Mesenchymal stem cell (in vitro differentiated cells and primary cell): ENCODE measurements around the gene ASPG.

Experiments used
- DNase-seq: peaks from one replicate; pipeline ENCODE4 v3.0.0-alpha.2; 2013
- H2AFZ ChIP-seq: one replicate; pipeline ENCODE4 v1.6.1; 2013; ENCODE audit warnings: low read depth, mild to moderate bottlenecking, control low read depth, inconsistent platforms, low read length, moderate library complexity
- H2AK5ac ChIP-seq: 2 replicates; pipeline ENCODE4 v1.6.1; 2013; ENCODE audit warnings: low read length, moderate library complexity, mild to moderate bottlenecking, inconsistent platforms; ENCODE audit not compliant: severe bottlenecking
- H2BK120ac ChIP-seq: one replicate; pipeline ENCODE4 v1.6.1; 2013; ENCODE audit warnings: low read depth, mild to moderate bottlenecking, inconsistent platforms, low read length, moderate library complexity
- H2BK12ac ChIP-seq, 2 experiments: one replicate each; pipeline ENCODE4 v1.6.1; 2013; ENCODE audit warnings: inconsistent platforms in 2 of 2, low read length in 2 of 2, mild to moderate bottlenecking in 2 of 2, moderate library complexity in 2 of 2, control low read depth in 1 of 2
- H2BK15ac ChIP-seq: one replicate; pipeline ENCODE4 v1.6.1; 2013; ENCODE audit warnings: mild to moderate bottlenecking, low read depth, inconsistent platforms; ENCODE audit not compliant: poor library complexity, severe bottlenecking
- H2BK5ac ChIP-seq: 2 replicates; pipeline ENCODE4 v1.6.1; 2013; ENCODE audit warnings: low read depth, mild to moderate bottlenecking, low read length, control low read depth, inconsistent platforms; ENCODE audit not compliant: poor library complexity, severe bottlenecking
- H3K14ac ChIP-seq, 2 experiments: one replicate each; pipeline ENCODE4 v1.6.1; 2013; ENCODE audit warnings: inconsistent platforms in 2 of 2, low read length in 2 of 2, control low read depth in 1 of 2, mild to moderate bottlenecking in 1 of 2, moderate library complexity in 1 of 2
- H3K18ac ChIP-seq, 2 experiments: one replicate each; pipeline ENCODE4 v1.6.1; 2013; ENCODE audit warnings: inconsistent platforms in 2 of 2, low read length in 2 of 2, control low read depth in 1 of 2, low read depth in 1 of 2, mild to moderate bottlenecking in 1 of 2
- H3K23ac ChIP-seq, 2 experiments: one replicate each; pipeline ENCODE4 v1.6.1; 2013; ENCODE audit warnings: inconsistent platforms in 2 of 2, low read length in 2 of 2, mild to moderate bottlenecking in 2 of 2, moderate library complexity in 2 of 2, control low read depth in 1 of 2
- H3K27ac ChIP-seq: 2 replicates; pipeline ENCODE4 v1.5.1; 2013; ENCODE audit warnings: mild to moderate bottlenecking, moderate library complexity, low read length, control low read depth, inconsistent platforms; ENCODE audit not compliant: poor library complexity, severe bottlenecking
- H3K27me3 ChIP-seq, 2 experiments: 2 replicates each; pipeline versions ENCODE4 v1.6.1 to v1.7.0; 2013; ENCODE audit warnings: low read length in 2 of 2, mild to moderate bottlenecking in 2 of 2, moderate library complexity in 2 of 2, control low read depth in 1 of 2, inconsistent platforms in 1 of 2; ENCODE audit not compliant: control insufficient read depth in 1 of 2, insufficient read depth in 1 of 2
- H3K36me3 ChIP-seq, 2 experiments: 2 replicates each; pipeline versions ENCODE4 v1.6.1 to v1.7.0; 2013; ENCODE audit warnings: low read length in 2 of 2, control low read depth in 1 of 2, inconsistent platforms in 1 of 2, low read depth in 1 of 2, mild to moderate bottlenecking in 1 of 2; ENCODE audit not compliant: insufficient read depth in 2 of 2, control insufficient read depth in 1 of 2
- H3K4ac ChIP-seq, 2 experiments: one replicate each; pipeline ENCODE4 v1.6.1; 2013; ENCODE audit warnings: inconsistent platforms in 2 of 2, low read length in 2 of 2, mild to moderate bottlenecking in 2 of 2, moderate library complexity in 2 of 2, control low read depth in 1 of 2, low read depth in 1 of 2
- H3K4me1 ChIP-seq: 2 replicates; pipeline ENCODE4 v1.6.1; 2013; ENCODE audit warnings: low read depth, low read length, control low read depth; ENCODE audit not compliant: control insufficient read depth, insufficient read depth
- H3K4me2 ChIP-seq: 2 replicates; pipeline ENCODE4 v1.6.1; 2013; ENCODE audit warnings: low read length, mild to moderate bottlenecking, inconsistent platforms; ENCODE audit not compliant: poor library complexity, severe bottlenecking
- H3K4me3 ChIP-seq, 2 experiments: 2 replicates each; pipeline versions ENCODE4 v1.5.1 to v1.7.0; 2013; ENCODE audit warnings: low read length in 2 of 2, mild to moderate bottlenecking in 2 of 2, control low read depth in 1 of 2, low read depth in 1 of 2; ENCODE audit not compliant: insufficient read depth in 1 of 2
- H3K79me1 ChIP-seq: replicated peaks from 2 replicates; pipeline ENCODE4 v1.6.1; 2013; ENCODE audit warnings: mild to moderate bottlenecking, control low read depth, low read length, inconsistent platforms; ENCODE audit not compliant: poor library complexity, severe bottlenecking
- H3K9ac ChIP-seq: 2 replicates; pipeline ENCODE4 v1.7.0; 2013; ENCODE audit warnings: mild to moderate bottlenecking, low read length, moderate library complexity
- H3K9me3 ChIP-seq: 2 replicates; pipeline ENCODE4 v1.7.0; 2013; ENCODE audit warnings: mild to moderate bottlenecking, low read length; ENCODE audit not compliant: control insufficient read depth
- H4K8ac ChIP-seq: one replicate; pipeline ENCODE4 v1.6.1; 2013; ENCODE audit warnings: inconsistent platforms, mild to moderate bottlenecking, low read length, moderate library complexity
- H4K91ac ChIP-seq: one replicate; pipeline ENCODE4 v1.6.1; 2013; ENCODE audit warnings: mild to moderate bottlenecking, low read length, inconsistent platforms
- WGBS: methylation state at CpG from one replicate; pipeline ENCODE4 v1.1.7; 2013; ENCODE audit warnings: mixed read lengths; 5-methylcytosine and 5-hydroxymethylcytosine counted together

ASPG gene

GRCh38 chr14:104123879-104124278, 38.4 kb downstream of the ASPG start:
- Histone ChIP-seq H3K4ac (no peak overlapping the region), H2BK12ac (no peak overlapping the region), H3K9ac (no peak overlapping the region), H3K27me3 (peaks cover 14 to 22% of the 10 kb centered on the region in 2 experiments), H4K8ac (no peak overlapping the region), H3K36me3 (peaks cover 0 to 3% of the 10 kb centered on the region in 2 experiments), H3K27ac (no peak overlapping the region), H2BK15ac (no peak overlapping the region), H3K79me1 (no peaks in the 10 kb centered on the region), H2AK5ac (no peak overlapping the region), H3K4me2 (no peak overlapping the region), H3K9me3 (peaks cover 42% of the 10 kb centered on the region), H2BK120ac (no peak overlapping the region), H3K23ac (no peak overlapping the region), H4K91ac (no peak overlapping the region), H3K4me1 (no peaks in the 10 kb centered on the region), H3K14ac (no peak overlapping the region), H3K4me3 (no peak overlapping the region), H3K18ac (no peak overlapping the region), H2BK5ac (no peak overlapping the region), H2AFZ (no peak overlapping the region)
- no CpG with 5 or more reads among the region's 1 CpG for WGBS
- DNase-seq = no peak

DNA sequence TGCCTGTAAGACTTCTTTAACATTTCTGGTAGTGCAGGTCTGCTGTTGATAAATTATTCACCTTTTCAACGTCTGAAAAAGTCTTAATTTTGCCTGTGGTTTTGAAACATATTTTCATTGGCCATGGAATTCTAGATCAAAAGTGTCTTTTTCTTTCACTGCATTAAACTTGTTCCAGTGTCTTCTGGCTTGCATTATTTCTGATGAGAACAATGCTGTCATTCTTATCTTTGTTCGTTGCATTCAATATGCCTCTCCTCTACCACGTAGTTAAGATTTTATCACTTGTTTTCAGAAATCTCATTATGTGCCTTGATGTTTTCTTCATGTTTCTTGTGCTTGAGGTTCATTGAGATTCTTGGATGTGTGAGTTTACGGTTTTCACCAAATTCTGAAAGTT, 39.5 kb downstream of the ASPG start:
- H2AFZ ChIP-seq = no peak overlapping the region
- no peak overlapping the region for H2BK5ac ChIP-seq
- no peak overlapping the region for H3K18ac ChIP-seq
- no peak overlapping the region for H3K4ac ChIP-seq
- H3K23ac ChIP-seq = no peak overlapping the region
- H3K27me3 ChIP-seq = peaks cover 5 to 10% of the 10 kb centered on the region in 2 experiments
- H2BK120ac ChIP-seq = no peak overlapping the region
- no peak overlapping the region for H3K4me3 ChIP-seq
- H2AK5ac ChIP-seq = no peak overlapping the region
- no peak overlapping the region for H3K9ac ChIP-seq
- no peak for DNase-seq
- peaks cover 49% of the 10 kb centered on the region for H3K9me3 ChIP-seq
- H4K91ac ChIP-seq = no peak overlapping the region
- H3K36me3 ChIP-seq = peaks cover 0 to 1% of the 10 kb centered on the region in 2 experiments
- no peak overlapping the region for H2BK15ac ChIP-seq
- no peak overlapping the region for H3K14ac ChIP-seq
- H3K27ac ChIP-seq = no peak overlapping the region
- no peaks in the 10 kb centered on the region for H3K79me1 ChIP-seq
- H2BK12ac ChIP-seq = no peak overlapping the region
- no peaks in the 10 kb centered on the region for H3K4me1 ChIP-seq
- H4K8ac ChIP-seq = no peak overlapping the region
- WGBS = 76% methylated on average over 3 of the region's 4 CpGs
- H3K4me2 ChIP-seq = no peak overlapping the region

GRCh38 chr14:104126753-104127152, 41.3 kb downstream of the ASPG start:
- 100% methylated on average over 1 of the region's 2 CpGs for WGBS
- Histone ChIP-seq H4K91ac (no peak overlapping the region), H3K18ac (no peak overlapping the region), H3K79me1 (no peaks in the 10 kb centered on the region), H3K14ac (no peak overlapping the region), H3K4me2 (no peak overlapping the region), H3K4me3 (no peak overlapping the region), H3K4ac (no peak overlapping the region), H3K9me3 (peaks cover 41% of the 10 kb centered on the region), H2AFZ (no peak overlapping the region), H2BK12ac (no peak overlapping the region), H3K36me3 (no peaks in the 10 kb centered on the region), H2BK120ac (no peak overlapping the region), H3K4me1 (no peaks in the 10 kb centered on the region), H3K9ac (no peak overlapping the region), H3K27me3 (no peaks in the 10 kb centered on the region), H2AK5ac (no peak overlapping the region), H3K27ac (no peak overlapping the region), H2BK15ac (no peak overlapping the region), H3K23ac (no peak overlapping the region), H2BK5ac (no peak overlapping the region), H4K8ac (no peak overlapping the region)
- no peak for DNase-seq

GRCh38 chr14:104128981-104129380, 43.5 kb downstream of the ASPG start:
- no peak overlapping the region for H3K4ac ChIP-seq
- H3K36me3 ChIP-seq = no peaks in the 10 kb centered on the region
- no peak overlapping the region for H3K18ac ChIP-seq
- H3K27ac ChIP-seq = no peak overlapping the region
- H3K9me3 ChIP-seq = peaks cover 29% of the 10 kb centered on the region
- no peak overlapping the region for H4K8ac ChIP-seq
- no peak overlapping the region for H2BK120ac ChIP-seq
- H3K23ac ChIP-seq = no peak overlapping the region
- no CpG with 5 or more reads among the region's 1 CpG for WGBS
- H3K9ac ChIP-seq = no peak overlapping the region
- H4K91ac ChIP-seq = no peak overlapping the region
- H2BK15ac ChIP-seq = no peak overlapping the region
- peaks cover 6 to 10% of the 10 kb centered on the region in 2 experiments for H3K27me3 ChIP-seq
- no peak overlapping the region for H3K4me3 ChIP-seq
- H3K4me2 ChIP-seq = no peak overlapping the region
- H2AK5ac ChIP-seq = no peak overlapping the region
- DNase-seq = no peak
- H3K4me1 ChIP-seq = no peaks in the 10 kb centered on the region
- H3K14ac ChIP-seq = no peak overlapping the region
- no peak overlapping the region for H2BK12ac ChIP-seq
- H2BK5ac ChIP-seq = no peak overlapping the region
- no peak overlapping the region for H2AFZ ChIP-seq
- H3K79me1 ChIP-seq = no peaks in the 10 kb centered on the region
